D721Med (cell line): ENCODE measurements around the gene GBF1.

Experiments
- DNase-seq: peaks from one replicate; pipeline ENCODE4 v3.0.0; 2011; ENCODE audit warnings: low spot score; ENCODE audit not compliant: insufficient read length
- FAIRE-seq: peaks from 2 replicates; lab custom pipeline; 2011; peaks lifted over from hg19 to GRCh38; lab: Jason Lieb, UNC
- CTCF ChIP-seq: IDR thresholded peaks from 2 replicates; pipeline ENCODE4 v1.5.1; 2012; ENCODE audit warnings: mild to moderate bottlenecking, control low read depth; ENCODE audit not compliant: insufficient read depth; ENCODE audit errors: missing control alignments

The GBF1 gene

DNA sequence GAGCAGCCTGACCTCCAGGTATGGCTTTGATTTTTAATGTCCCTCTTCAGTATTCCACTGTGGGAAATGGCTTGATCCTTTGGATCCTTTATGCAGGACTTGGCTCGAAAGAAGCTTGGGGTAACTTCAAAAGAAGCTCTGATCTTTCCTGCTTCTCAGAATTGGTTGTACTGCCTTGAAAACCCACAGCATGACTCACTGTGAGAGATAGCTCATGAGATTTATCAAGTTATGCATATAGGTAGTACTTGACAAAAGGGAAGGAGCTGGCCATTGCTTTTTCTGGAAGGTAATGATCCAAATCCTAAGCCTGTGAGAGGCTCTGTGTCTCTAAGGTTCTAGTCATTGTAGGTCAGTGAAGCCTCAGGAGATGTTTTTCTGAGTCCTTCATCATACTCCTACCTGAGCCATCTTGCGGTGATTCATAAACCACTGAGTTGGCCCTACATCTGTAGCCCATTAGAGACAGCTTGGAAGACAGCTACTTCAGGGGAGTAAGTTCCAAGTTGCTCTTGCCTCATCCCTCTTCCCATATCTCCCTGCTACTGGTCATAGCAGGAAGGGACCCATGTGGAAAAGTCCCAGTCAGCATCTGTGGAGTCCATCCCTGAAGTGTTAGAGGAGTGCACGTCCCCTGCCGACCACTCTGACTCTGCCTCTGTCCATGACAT, 113.5 kb downstream of the GBF1 start:
- TF ChIP-seq CTCF, result no peak
- FAIRE-seq (no peak), DNase-seq (no peak)

DNA sequence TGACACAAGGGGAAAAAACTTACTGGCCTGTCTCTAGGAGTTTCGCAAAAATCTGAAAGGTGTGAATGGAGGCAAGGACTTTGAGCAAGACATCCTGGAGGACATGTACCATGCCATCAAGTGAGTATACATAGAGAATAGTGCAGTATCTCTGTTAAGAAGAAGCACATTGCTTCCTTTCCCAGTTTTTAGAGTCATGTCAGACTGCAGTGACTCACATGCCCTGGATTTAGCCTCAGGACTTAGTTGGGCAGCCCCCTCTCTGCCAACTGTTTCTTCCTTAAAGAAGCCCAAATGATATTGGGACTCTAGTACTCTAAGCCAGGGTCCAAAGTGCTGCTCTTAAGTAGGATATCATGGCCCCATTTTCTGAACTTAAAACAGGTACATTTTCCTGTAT, 122.1 kb downstream of the GBF1 start:
- FAIRE-seq (no peak), DNase-seq (no peak)
- TF ChIP-seq CTCF, result no peak

- DNase-seq, result no peak
- TF ChIP-seq CTCF, result no peak
- no peak for FAIRE-seq
Measured at GRCh38 chr10:102368077-102368476, 122.7 kb downstream of the GBF1 start.

DNA sequence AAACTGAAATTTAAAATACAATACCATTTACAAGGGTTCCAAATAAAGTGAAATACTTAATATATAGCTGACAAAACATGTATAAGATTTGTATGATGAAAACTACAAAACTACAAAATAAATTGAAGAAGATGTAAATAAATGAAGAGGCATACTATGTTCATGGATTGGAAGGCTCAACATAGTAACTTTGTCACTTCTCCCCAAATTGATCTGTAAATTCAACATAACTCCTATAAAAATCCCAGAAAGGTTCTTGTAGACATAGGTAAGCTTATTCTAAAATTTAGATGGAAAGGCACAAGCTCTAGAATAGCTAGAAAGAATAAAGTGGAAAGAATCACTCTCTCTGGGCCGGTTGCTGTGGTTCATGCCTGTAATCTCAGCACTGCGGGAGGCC, 126.0 kb downstream of the GBF1 start:
- DNase-seq, result no peak
- TF ChIP-seq CTCF, result no peak
- FAIRE-seq, result no peak

- no peak for FAIRE-seq
- TF ChIP-seq CTCF, result no peak
Measured at GRCh38 chr10:102375250-102375649, 129.9 kb downstream of the GBF1 start.

GRCh38 chr10:102375867-102376266, 130.5 kb downstream of the GBF1 start:
- DNase-seq (no peak), FAIRE-seq (no peak)
- no peak for TF ChIP-seq CTCF

More at GRCh38 chr10:102375250-102375649, 129.9 kb downstream of the GBF1 start:
- no peak for DNase-seq

DNA sequence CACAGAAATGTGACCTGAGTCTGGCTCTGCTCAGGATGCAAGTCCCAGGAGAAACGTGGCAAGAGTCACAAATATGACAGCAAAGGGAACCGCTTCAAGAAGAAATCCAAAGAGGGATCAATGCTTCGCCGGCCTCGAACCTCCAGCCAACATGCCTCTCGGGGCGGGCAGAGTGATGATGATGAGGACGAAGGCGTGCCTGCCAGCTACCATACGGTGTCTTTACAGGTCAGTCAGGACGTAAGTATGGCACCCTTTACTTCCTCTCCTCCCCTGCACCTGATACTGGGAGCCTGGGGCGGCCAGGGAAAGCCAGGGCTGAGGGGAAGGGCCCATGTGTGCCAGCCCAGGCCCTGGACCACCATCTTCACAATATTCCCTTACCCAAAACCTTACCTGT, 131.6 kb downstream of the GBF1 start:
- DNase-seq (no peak), FAIRE-seq (no peak)
- TF ChIP-seq CTCF, result no peak
